Caco-2 (cell line): ENCODE results near the gene ADK. TPM values are rescaled to one million over a fixed set of nuclear protein-coding genes. Genes with fewer than 3 reads are reported as not detected.
"Not testable (repeated sequence)": the region's sequence is repeated elsewhere in the genome, so short reads cannot be mapped to it uniquely, and the experiment has no call there.

Experiments used
- BruUV-seq: library from RNA; stranded (reverse); fragments of 400-500 nt; replicated peaks from 2 replicates; lab custom pipeline; 2021; lab: Mats Ljungman, UMichigan
- CTCF ChIA-PET: fragments of 300-600 bp; sonication (Branson Sonifier 250); formaldehyde crosslinking; loops from one replicate; lab custom pipeline; 2022; ENCODE audit warnings: antibody characterized with exemption; lab: Charles Lee
- POLR2A ChIA-PET: fragments of 300-600 bp; sonication (Branson Sonifier 250); formaldehyde crosslinking; loops from one replicate; lab custom pipeline; 2022; ENCODE audit warnings: antibody characterized with exemption; lab: Charles Lee
- DNase-seq, 2 experiments: peaks; one replicate each; pipeline versions ENCODE4 v3.0.0 to v3.0.0-alpha.2; 2020 to 2022
- H3K27me3 ChIP-seq: replicated peaks from 2 replicates; pipeline ENCODE4 v1.6.0; 2011; ENCODE audit warnings: low read length; ENCODE audit not compliant: control insufficient read depth, insufficient read depth
- H3K36me3 ChIP-seq: 2 replicates; pipeline ENCODE4 v1.5.1; 2011; ENCODE audit warnings: low read length; ENCODE audit not compliant: control insufficient read depth, insufficient read depth
- H3K4me1 ChIP-seq: fragments of 250-450 bp; sonication (Bioruptor Pico); 2 replicates; pipeline ENCODE4 v1.5.1; 2020; ENCODE audit warnings: mild to moderate bottlenecking
- H3K4me3 ChIP-seq: 2 replicates; pipeline ENCODE4 v1.5.1; 2011; ENCODE audit warnings: low read depth, mild to moderate bottlenecking, control low read depth, low read length
- H3K9me3 ChIP-seq: fragments of 250-450 bp; sonication (Bioruptor Pico); 2 replicates; pipeline ENCODE4 v1.5.1; 2020; ENCODE audit warnings: mild to moderate bottlenecking, moderate library complexity
- H3K27ac Mint-ChIP-seq: one replicate; pipeline ENCODE4 v1.8.0; 2022; ENCODE audit warnings: mixed read lengths; ENCODE audit not compliant: unreplicated experiment
- H3K27me3 Mint-ChIP-seq: one replicate; pipeline ENCODE4 v1.8.0; 2022; ENCODE audit warnings: mixed read lengths; ENCODE audit not compliant: insufficient read depth, unreplicated experiment
- H3K36me3 Mint-ChIP-seq: one replicate; pipeline ENCODE4 v1.8.0; 2022; ENCODE audit warnings: mild to moderate bottlenecking, mixed read lengths; ENCODE audit not compliant: insufficient read depth, unreplicated experiment
- H3K4me1 Mint-ChIP-seq: one replicate; pipeline ENCODE4 v1.8.0; 2022; ENCODE audit warnings: low read depth, mixed read lengths; ENCODE audit not compliant: unreplicated experiment
- H3K4me3 Mint-ChIP-seq: one replicate; pipeline ENCODE4 v1.8.0; 2022; ENCODE audit warnings: mild to moderate bottlenecking, moderate library complexity, mixed read lengths; ENCODE audit not compliant: unreplicated experiment
- H3K9me3 Mint-ChIP-seq: one replicate; pipeline ENCODE4 v1.8.0; 2022; ENCODE audit warnings: mixed read lengths; ENCODE audit not compliant: unreplicated experiment
- intact Hi-C: fragments of 100-400 bp; cut with micrococcal nuclease; formaldehyde crosslinking; loops from one replicate; pipeline ENCODE4 v1.10.0; 2022; ENCODE audit not compliant: unreplicated experiment
- total RNA-seq: library from RNA; stranded (reverse); gene quantifications from 2 replicates; pipeline ENCODE4 v1.2.3, GENCODE V29; 2022
- TF ChIP-seq, protein P1 (sequence below), 2 experiments: fragments of 200-600 bp in 1 of 2; IDR thresholded peaks; 1 replicate in 1 of 2; 2 replicates in 1 of 2; pipeline versions ENCODE4 v1.5.1 to v1.8.0; 2011 to 2022; ENCODE audit warnings: antibody characterized with exemption in 1 of 2, control low read depth in 1 of 2, inconsistent platforms in 1 of 2, low read depth in 1 of 2, low read length in 1 of 2, mild to moderate bottlenecking in 1 of 2, moderate library complexity in 1 of 2; ENCODE audit not compliant: insufficient read depth in 1 of 2, severe bottlenecking in 1 of 2, unreplicated experiment in 1 of 2

The ADK gene
- total RNA-seq, 1 experiment from 2014 or later: 105 TPM

DNA sequence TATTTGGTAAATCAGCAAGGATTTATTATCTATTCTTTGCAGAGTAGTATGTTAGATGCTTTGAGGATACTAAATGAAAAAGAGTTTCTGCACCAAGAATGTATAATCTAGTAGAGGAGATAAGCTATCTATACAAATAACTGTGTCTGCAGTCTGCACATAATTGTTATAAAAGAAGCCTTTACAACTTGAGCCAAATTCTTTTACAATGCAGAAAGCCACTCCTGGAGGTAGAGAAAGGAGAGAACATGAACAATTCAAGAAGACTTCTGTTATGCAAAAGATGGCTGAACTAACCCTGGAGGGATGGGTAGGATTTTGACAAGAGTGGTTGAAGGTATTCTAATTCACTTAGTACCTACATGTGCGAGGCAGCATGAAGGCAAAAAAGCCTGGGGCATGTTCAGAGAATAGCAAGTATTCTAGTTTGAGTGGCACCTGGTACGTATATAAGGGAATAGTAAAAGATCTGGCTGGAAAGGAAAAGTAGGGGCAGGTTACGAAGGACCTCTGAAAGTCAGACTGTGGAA is 424.2 kb downstream of the ADK start:
- H3K4me1 Mint-ChIP-seq: peaks cover 11% of the 10 kb centered on the region
- H3K9me3 Mint-ChIP-seq: peaks cover 13% of the 10 kb centered on the region
- BruUV-seq: no TSS peak
- TF ChIP-seq, protein P1, sequence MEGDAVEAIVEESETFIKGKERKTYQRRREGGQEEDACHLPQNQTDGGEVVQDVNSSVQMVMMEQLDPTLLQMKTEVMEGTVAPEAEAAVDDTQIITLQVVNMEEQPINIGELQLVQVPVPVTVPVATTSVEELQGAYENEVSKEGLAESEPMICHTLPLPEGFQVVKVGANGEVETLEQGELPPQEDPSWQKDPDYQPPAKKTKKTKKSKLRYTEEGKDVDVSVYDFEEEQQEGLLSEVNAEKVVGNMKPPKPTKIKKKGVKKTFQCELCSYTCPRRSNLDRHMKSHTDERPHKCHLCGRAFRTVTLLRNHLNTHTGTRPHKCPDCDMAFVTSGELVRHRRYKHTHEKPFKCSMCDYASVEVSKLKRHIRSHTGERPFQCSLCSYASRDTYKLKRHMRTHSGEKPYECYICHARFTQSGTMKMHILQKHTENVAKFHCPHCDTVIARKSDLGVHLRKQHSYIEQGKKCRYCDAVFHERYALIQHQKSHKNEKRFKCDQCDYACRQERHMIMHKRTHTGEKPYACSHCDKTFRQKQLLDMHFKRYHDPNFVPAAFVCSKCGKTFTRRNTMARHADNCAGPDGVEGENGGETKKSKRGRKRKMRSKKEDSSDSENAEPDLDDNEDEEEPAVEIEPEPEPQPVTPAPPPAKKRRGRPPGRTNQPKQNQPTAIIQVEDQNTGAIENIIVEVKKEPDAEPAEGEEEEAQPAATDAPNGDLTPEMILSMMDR (IDR thresholded peaks at IDR 0.05; ENCODE audit: insufficient read depth in 1 of 2, low read depth in 1 of 2, low read length in 1 of 2, severe bottlenecking in 1 of 2, unreplicated experiment in 1 of 2): no peak
- CTCF ChIA-PET: no interaction called here
- H3K36me3 ChIP-seq: no peaks in the 10 kb centered on the region
- no peak overlapping the region for H3K27ac Mint-ChIP-seq
- POLR2A ChIA-PET: no interaction called here
- H3K27me3 Mint-ChIP-seq: no peaks in the 10 kb centered on the region
- H3K4me1 ChIP-seq: peaks cover 8% of the 10 kb centered on the region; the same call in 1 of the 2 replicates
- intact Hi-C loops: no loop called here
- no peaks in the 10 kb centered on the region for H3K27me3 ChIP-seq
- H3K9me3 ChIP-seq: no peaks in the 10 kb centered on the region
- no peak overlapping the region for H3K4me3 ChIP-seq
- no peak overlapping the region for H3K4me3 Mint-ChIP-seq
- DNase-seq: no peak
- peaks cover 33% of the 10 kb centered on the region for H3K36me3 Mint-ChIP-seq

DNA sequence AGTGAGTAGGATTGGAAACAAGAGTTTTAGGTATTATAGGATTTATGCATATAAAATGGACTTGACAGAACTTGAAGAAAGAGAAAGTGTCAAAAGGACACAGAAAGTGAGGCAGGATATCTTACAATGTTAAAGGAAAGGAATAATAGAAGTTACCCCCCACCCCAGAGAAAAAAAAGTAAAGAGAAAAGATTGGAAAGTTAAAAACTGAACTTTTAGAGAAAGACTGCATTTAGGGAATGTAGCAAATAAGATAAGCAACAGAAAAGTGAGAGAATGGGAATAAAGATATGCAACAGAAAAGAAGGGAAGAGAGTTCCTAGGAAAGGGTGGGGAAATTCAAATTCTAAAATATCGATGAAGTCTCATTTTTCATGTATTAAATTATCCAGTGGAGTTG is 424.9 kb downstream of the ADK start:
- Histone ChIP-seq H3K4me1 (peaks cover 8% of the 10 kb centered on the region; the same call in 1 of the 2 replicates), H3K36me3 (no peaks in the 10 kb centered on the region), H3K27me3 (no peaks in the 10 kb centered on the region), H3K9me3 (no peaks in the 10 kb centered on the region), H3K4me3 (no peak overlapping the region)
- Mint-ChIP-seq H3K4me3 (no peak overlapping the region), H3K27ac (no peak overlapping the region), H3K4me1 (peaks cover 11% of the 10 kb centered on the region), H3K36me3 (peaks cover 33% of the 10 kb centered on the region), H3K27me3 (no peaks in the 10 kb centered on the region), H3K9me3 (peaks cover 13% of the 10 kb centered on the region)
- POLR2A ChIA-PET: no interaction called here
- TF ChIP-seq, protein P1 (IDR thresholded peaks at IDR 0.05; ENCODE audit: insufficient read depth in 1 of 2, low read depth in 1 of 2, low read length in 1 of 2, severe bottlenecking in 1 of 2, unreplicated experiment in 1 of 2): no peak
- intact Hi-C loops: no loop called here
- DNase-seq: no peak
- no TSS peak for BruUV-seq
- CTCF ChIA-PET: no interaction called here

DNA sequence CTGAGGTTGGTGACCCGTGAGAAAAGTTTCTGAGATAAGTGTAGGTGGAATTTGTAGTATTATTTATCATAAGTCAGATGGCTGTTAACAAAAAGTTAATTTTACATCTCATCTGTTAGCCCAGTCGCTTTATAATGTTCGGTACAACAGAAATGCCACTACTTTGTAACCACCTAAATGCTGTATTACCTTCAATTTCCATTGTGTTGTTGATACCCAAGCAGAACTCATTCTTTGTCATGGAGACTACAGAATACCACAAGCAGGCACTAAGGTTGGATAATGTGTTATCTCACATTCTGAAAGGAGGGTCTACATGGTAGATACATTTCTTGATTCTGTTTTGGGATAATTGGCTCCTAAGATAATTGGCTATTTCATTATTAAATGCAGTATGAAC is 425.6 kb downstream of the ADK start:
- H3K4me3 Mint-ChIP-seq: no peak overlapping the region
- TF ChIP-seq, protein P1 (IDR thresholded peaks at IDR 0.05; ENCODE audit: insufficient read depth in 1 of 2, low read depth in 1 of 2, low read length in 1 of 2, severe bottlenecking in 1 of 2, unreplicated experiment in 1 of 2): no peak
- H3K36me3 ChIP-seq: no peaks in the 10 kb centered on the region
- H3K27ac Mint-ChIP-seq: no peak overlapping the region
- intact Hi-C loops: no loop called here
- peaks cover 9% of the 10 kb centered on the region for H3K9me3 Mint-ChIP-seq
- H3K36me3 Mint-ChIP-seq: peaks cover 28% of the 10 kb centered on the region
- H3K4me1 ChIP-seq: peaks cover 8% of the 10 kb centered on the region; the same call in 1 of the 2 replicates
- H3K27me3 Mint-ChIP-seq: no peaks in the 10 kb centered on the region
- ChIA-PET CTCF (no interaction called here), POLR2A (no interaction called here)
- H3K9me3 ChIP-seq: no peaks in the 10 kb centered on the region
- H3K27me3 ChIP-seq: no peaks in the 10 kb centered on the region
- peaks cover 11% of the 10 kb centered on the region for H3K4me1 Mint-ChIP-seq
- no peak for DNase-seq
- H3K4me3 ChIP-seq: no peak overlapping the region
- BruUV-seq: no TSS peak

DNA sequence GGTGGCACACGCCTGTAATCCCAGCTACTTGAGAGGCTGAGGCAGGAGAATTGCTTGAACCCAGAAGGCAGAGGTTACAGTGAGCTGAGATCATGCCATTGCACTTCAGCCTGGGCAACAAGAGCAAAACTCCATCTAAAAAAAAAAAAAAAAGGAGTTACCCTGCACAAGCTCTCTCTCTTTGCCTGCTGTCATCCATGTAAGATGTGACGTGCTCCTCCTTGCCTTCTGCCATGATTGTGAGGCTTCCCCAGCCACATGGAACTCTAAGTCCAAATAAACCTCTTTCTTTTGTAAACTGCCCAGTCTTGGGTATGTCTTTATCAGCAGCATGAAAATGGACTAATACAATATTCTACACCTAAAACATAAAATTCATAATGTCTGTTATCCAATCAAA is 429.4 kb downstream of the ADK start:
- H3K4me3 Mint-ChIP-seq, H3K27ac Mint-ChIP-seq, BruUV-seq, H3K4me1 Mint-ChIP-seq, H3K9me3 ChIP-seq, H3K4me3 ChIP-seq, CTCF ChIA-PET, H3K4me1 ChIP-seq, H3K36me3 Mint-ChIP-seq, H3K27me3 Mint-ChIP-seq, H3K36me3 ChIP-seq, H3K9me3 Mint-ChIP-seq, DNase-seq, intact Hi-C loops, POLR2A ChIA-PET, H3K27me3 ChIP-seq: not testable (repeated sequence)
